Stimulated activated CD8-positive, alpha-beta memory T cell treated with anti-CD3 and anti-CD28 coated beads, Interleukin-4, amount 100 ng/mL, for 48 hours (primary cell): ENCODE measurements around the gene LCN2.

Experiments used
- DNase-seq: peaks from one replicate; pipeline ENCODE4 v3.0.0-alpha.2; 2020

Gene LCN2

GRCh38 chr9:128115187-128116103 is 33.8 kb upstream of the LCN2 start:
- DNase-seq, result no peak

DNA sequence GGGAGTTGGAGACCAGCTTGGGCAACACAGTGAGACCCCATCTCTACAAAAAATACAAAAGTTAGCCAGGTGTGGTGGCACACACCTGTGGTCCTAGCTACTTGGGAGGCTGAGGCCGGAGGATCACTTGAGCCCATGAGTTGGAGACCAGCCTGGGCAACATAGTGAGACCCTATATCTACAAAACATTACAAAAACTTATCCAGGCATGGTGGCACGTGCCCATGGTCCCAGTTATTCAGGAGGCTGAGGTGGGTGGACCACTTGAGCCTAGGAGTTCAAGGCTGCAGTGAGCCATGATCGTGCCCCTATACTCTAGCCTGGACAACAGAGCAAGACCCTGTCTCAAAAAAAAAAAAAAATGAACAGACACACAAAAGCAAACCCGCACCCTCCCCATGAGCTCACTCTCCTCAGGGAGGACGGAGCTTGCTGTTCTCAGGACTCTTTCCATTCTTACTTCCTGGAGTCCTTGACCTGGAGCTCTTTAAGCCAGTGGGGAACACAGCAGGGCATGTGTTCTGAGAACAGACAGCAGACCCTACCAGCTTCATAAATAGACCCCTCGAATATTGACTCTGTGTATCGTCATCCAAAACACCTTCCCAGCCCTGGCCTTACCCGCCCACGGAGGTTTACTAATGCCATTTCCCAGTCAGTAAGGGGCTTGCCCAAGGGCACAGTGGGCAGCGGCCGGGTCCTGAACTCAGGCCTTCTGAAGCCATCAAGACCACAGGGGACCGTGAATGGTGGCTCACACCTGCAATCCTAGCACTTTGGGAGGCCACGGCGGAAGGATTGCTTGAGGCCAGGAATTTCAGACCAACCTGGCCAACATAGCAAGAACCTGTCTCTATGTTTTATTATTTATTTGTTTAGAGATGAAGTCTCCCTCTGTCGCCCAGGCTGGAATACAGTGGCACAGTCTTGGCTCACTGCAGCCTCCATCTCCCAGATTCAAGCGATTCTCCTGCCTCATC is 32.9 kb upstream of the LCN2 start:
- no peak for DNase-seq

- DNase-seq, result peak; percentile 100
These were observed 31.4 kb upstream of the LCN2 start for GRCh38 chr9:128117613-128118471.

- no peak for DNase-seq
These were observed 30.8 kb upstream of the LCN2 start for GRCh38 chr9:128118472-128118857.

GRCh38 chr9:128118971-128119665 is 30.1 kb upstream of the LCN2 start:
- no peak for DNase-seq

- no peak for DNase-seq
These were observed 29.1 kb upstream of the LCN2 start for GRCh38 chr9:128120061-128120740.

DNA sequence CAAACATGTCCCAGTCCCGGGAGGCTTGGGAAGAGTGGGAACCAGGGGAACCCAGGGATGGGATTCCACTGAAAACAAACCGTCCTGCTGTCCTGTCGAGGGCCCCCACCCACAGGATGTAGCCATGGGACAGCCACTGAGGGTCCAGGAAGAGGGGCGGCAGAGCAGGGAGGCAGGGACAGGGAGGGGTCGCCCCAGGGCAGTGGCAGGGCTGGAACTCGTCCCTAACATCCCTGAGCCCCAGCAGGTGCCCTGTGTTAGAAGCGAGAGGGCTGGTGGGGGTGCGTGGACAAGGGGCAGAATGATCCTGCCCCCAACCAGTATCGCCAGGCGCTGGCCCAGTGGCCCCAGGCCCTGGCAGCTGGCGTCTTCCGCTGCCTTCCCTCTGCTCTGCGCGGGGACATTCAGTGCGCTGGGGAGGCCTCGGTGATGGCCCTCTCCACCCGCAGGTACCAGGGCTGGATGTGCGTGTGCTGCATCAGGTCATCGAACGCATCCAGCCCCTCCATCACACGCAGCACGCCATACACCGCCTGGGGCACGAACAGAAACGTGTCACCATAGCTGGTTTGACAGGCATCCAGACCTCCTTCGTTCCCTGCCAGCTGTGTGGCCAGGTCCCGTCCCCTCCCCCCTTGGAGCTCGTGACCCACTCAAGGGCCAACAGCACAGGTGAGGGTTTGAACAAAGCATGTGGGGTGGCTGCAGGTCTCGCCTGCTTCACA is 28.4 kb upstream of the LCN2 start:
- DNase-seq, result no peak

DNA sequence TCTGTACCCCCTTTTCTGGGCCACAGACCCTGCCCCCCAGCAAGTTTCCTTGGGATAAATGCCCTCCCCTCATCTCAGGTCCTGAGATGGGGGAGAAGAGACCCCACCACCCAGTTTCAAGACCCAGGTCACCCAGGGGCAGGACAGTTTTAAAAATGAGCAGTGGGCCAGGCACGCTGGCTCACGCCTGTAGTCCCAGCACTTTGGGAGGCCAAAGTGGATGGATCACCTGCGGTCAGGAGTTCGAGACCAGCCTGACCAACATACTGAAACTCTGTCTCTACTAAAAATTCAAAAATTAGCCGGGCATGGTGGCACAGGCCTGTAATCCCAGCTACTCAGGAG is 27.8 kb upstream of the LCN2 start:
- no peak for DNase-seq

DNA sequence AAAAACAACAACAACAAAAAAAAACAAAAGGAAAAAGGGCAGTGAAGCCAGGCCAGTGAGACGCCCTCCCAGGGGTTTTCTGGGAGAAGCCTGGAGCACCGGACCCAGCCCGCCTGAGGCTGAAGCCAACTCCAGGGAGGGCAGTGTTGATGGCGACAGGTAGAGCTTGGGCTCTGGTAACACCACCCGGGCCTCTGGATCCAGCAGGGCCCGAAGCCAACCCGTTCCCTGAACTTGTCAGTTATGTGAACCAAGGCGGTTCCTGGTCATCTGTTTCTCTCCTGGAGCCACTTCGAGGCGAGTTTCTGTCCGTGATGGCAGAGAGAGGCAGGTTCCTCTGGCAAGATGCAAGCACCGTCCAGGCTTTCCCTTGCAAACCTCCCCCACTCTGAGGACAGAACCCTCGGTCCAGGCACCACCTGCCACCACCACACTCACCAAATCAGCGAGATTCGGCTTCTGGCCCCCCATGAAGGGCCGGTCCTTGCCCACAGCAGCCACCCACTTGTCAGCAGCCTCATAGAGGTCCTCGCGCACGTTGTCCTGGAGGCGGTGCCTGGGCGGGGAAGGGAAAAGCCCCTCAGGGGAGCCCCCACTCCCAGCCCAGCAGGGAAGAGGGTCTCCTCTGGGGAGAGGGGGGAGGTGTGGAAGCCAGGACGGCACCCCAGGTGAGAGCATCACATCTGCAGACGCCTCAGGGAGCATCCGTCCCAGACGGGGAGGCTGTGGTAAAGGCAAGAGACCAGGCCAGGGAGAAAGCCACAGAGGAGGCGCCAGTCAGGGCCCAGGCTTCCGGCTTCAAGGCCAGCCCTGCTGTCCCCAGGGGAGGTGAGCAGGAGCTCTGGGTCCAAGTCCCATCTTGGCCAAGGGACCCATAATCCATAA is 27.1 kb upstream of the LCN2 start:
- no peak for DNase-seq

GRCh38 chr9:128122809-128123175 is 26.5 kb upstream of the LCN2 start:
- no peak for DNase-seq

GRCh38 chr9:128123451-128124080 is 25.7 kb upstream of the LCN2 start:
- DNase-seq, result no peak

DNA sequence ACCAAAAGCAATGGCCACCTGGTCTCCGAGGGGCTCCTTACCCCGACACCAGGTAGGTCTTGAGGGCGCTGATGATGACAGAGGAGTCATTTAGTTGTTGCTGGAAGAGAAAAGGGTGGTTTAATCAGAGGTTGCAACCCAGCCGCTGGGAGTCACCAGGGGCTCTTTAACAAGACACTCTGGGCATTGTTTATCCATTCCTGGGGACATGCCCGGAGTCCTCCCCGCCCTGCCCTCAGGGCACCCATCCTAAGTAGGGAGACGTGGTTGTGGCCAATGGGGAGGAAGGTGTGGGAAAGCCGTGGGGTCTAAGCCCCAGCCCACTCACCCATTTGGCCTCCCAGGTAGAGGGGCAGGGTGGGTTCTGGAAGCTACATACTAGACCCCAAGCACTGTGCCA is 24.8 kb upstream of the LCN2 start:
- DNase-seq, result no peak

DNA sequence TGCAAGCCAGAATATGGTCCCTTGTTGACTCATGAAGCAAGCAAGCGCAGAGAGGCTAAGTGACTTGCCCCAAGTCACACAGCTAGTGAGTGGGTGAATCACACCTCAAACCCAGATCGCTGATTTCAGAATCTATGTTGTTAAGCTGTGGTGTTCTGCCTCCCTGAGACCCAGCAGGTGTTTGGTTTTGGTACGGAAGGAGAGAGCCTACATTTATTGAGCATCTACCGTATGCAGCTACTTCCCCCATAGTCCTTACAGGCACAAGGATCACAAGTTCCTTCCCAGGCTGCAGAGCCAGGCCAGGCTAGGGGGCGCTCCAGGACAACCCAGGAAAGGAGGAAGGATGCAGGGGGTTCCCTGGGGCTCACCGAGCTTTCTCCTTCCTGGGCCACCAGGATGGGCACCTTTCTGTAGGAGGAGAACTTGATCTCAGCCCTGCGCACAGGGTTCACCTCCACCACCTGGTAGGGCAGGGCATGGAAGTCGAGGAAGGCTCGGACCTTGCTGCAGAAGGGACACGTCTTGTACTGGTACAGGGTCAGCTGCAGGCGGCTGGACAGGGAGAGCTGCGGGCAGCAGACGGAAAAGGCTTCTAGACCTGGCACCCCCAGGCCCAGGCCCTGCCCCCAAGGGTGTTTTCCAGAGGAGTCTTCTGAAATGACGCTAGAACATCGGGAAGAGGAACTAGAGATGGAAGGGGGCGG is 24.2 kb upstream of the LCN2 start:
- peak; percentile 72 for DNase-seq

GRCh38 chr9:128125580-128126354 is 23.5 kb upstream of the LCN2 start:
- no peak for DNase-seq

DNA sequence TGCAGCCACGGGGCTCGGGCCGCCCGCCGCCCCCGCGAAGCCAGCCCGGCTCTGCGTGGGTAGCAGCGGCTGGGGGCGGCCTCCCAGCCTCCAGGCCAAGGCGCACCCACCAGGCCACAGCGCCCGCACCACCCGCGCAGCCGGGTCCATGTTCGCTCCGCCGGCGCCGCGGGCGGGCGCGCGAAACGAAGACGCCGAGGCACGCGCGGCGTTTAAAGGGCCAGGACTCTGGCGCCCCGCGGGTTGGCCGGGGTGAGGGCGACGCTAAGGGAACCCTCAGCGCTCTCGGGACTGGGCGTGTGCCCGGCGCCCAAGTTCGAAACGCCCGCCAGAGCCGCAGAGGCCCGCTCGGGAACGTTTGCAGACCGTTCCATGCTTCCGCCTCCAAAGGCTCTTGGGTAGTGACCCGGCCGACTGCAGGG is 21.7 kb upstream of the LCN2 start, which contains the start of gene PTGES2:
Gene PTGES2, minus strand, starts transcription at position 162 of the 422 bp plus-strand sequence. Its CDS starts 12 bp downstream, at position 150.
- peak; percentile 82 for DNase-seq

DNA sequence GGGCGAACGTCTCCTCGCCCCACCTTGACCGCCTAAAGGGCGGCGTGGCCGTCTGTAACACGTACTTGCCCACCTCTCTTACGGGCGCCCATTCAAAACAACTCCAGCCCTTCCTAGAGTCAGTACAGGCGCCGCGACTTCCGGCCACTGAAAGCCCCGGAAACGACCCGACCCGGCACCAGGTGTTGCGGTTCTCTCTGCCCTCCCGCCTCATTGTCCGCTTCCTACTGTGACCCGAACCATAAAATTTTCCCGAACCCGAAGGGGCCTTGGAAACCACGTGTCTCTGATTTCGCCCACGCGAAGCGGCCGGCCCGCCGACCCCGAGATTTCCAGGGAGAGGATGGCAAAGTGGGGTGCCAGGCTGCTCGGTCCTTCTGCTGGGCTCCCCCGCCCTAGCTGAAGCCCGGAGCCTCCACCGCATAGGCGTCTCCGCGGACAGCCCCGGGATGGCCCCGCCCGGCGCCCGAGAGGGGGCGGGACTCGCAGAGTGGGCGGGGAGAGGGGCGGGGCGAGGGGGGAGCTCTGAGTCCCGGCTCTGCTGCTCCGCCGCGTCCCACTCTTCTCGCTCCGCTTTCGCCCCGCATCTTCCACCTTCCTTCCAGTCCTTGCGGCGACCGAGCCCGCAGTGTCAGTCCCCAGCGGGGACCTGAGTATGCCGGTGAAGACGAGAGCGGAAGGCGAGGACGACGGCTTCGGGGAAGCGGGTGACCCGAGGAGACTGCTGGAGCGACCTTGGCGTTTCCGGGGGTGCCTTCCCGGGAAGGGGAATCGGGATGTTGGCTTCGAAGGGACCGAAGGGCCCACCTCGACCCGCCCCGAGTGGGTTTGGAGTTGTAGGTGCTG is 21.0 kb upstream of the LCN2 start:
- peak; percentile 85 for DNase-seq
